Transverse colon (tissue), 4 donors: ENCODE data around the gene C16orf89.

Experiments used
- CTCF ChIP-seq, 5 experiments: fragments of 200-600 bp in 3 of 5; fragments of 450-650 bp in 2 of 5; sonication (generic) in 3 of 5; IDR thresholded peaks; 1 replicate in 2 of 5; 2 replicates in 3 of 5; pipeline ENCODE4 v1.5.1; 2016 to 2017; ENCODE audit warnings: antibody characterized with exemption in 5 of 5, inconsistent platforms in 3 of 5, mild to moderate bottlenecking in 2 of 5, moderate library complexity in 1 of 5
- EP300 ChIP-seq: sonication (generic); formaldehyde crosslinking; IDR thresholded peaks from one replicate; pipeline ENCODE4 v1.6.1; 2017; ENCODE audit warnings: antibody characterized with exemption, low read depth
- POLR2A ChIP-seq: fragments of 450-650 bp; IDR thresholded peaks from one replicate; pipeline ENCODE4 v1.6.1; 2016; ENCODE audit warnings: antibody characterized with exemption, mild to moderate bottlenecking, moderate library complexity
- POLR2AphosphoS5 ChIP-seq, 3 donors: sonication (generic); formaldehyde crosslinking; IDR thresholded peaks; one replicate each; pipeline ENCODE4 v1.6.1; 2016; ENCODE audit warnings: antibody characterized with exemption in 3 of 3

DNA sequence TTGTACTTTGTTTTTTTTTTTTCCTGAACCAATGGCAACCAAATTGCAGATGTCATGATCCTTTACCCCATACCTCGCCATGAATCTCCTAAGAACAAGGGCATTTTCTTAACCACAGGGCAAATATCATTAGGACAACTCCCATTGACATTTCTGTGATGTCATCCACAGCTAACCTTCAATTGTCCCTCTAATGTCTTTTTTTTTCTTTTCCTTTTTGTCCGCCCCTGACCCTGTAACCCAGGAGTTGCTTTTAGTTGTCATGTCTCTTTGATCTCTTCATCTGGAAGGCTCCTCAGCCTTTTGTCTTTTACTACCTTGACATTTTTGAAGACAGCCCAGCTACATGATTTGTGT lies 31.6 kb downstream of the C16orf89 start:
- TF ChIP-seq CTCF (IDR thresholded peaks at IDR 0.05) (no peak), POLR2AphosphoS5 (IDR thresholded peaks at IDR 0.05) (no peak), POLR2A (no peak), EP300 (no peak)
